Panc1 (cell line): ENCODE data around the gene THRB. TPM values are rescaled to one million over a fixed set of nuclear protein-coding genes. Genes with fewer than 3 reads are reported as not detected.

Experiments
- ATAC-seq: fragments of 200-7000 bp; cut with Tn5 transposase; 2 replicates; pipeline ENCODE4 v1.9.1; 2020; ENCODE audit warnings: mild to moderate bottlenecking, moderate library complexity
- BruUV-seq: library from RNA; stranded (reverse); fragments of 400-500 nt; replicated peaks from 2 replicates; lab custom pipeline; 2021; lab: Mats Ljungman, UMichigan
- CTCF ChIA-PET: fragments of 300-600 bp; sonication (Branson Sonifier 250); formaldehyde crosslinking; loops from one replicate; lab custom pipeline; 2022; ENCODE audit warnings: antibody characterized with exemption; lab: Charles Lee
- POLR2A ChIA-PET: fragments of 300-600 bp; sonication (Branson Sonifier 250); formaldehyde crosslinking; loops from one replicate; lab custom pipeline; 2022; ENCODE audit warnings: antibody characterized with exemption; lab: Charles Lee
- DNase-seq: peaks from one replicate; pipeline ENCODE4 v3.0.0-alpha.2; 2010; ENCODE audit warnings: low read depth, low spot score
- H3K27ac ChIP-seq: 2 replicates; pipeline ENCODE4 v1.5.1; 2011; ENCODE audit warnings: mild to moderate bottlenecking, low read length, inconsistent platforms
- H3K27me3 ChIP-seq: fragments of 200-500 bp; sonication (Bioruptor generic); 2 replicates; pipeline ENCODE4 v1.6.0; 2014; ENCODE audit warnings: low read length, inconsistent platforms; ENCODE audit not compliant: control insufficient read depth, insufficient read depth
- H3K36me3 ChIP-seq: fragments of 200-500 bp; sonication (Bioruptor generic); 2 replicates; pipeline ENCODE4 v1.5.1; 2014; ENCODE audit warnings: inconsistent platforms, mild to moderate bottlenecking, low read length, moderate library complexity; ENCODE audit not compliant: control insufficient read depth, insufficient read depth
- H3K4me1 ChIP-seq: 2 replicates; pipeline ENCODE4 v1.5.1; 2011; ENCODE audit warnings: inconsistent platforms, mild to moderate bottlenecking, low read length, moderate library complexity; ENCODE audit not compliant: control insufficient read depth, insufficient read depth
- H3K4me3 ChIP-seq, 2 experiments: 2 replicates each; pipeline ENCODE4 v1.5.1; 2011 to 2012; ENCODE audit warnings: low read depth in 2 of 2, low read length in 2 of 2, mild to moderate bottlenecking in 2 of 2, inconsistent platforms in 1 of 2, moderate library complexity in 1 of 2
- H3K9me3 ChIP-seq: fragments of 200-500 bp; sonication (Bioruptor generic); 2 replicates; pipeline ENCODE4 v1.5.1; 2014; ENCODE audit warnings: low read depth, mild to moderate bottlenecking, inconsistent platforms, low read length, moderate library complexity; ENCODE audit not compliant: control insufficient read depth, insufficient read depth
- POLR2AphosphoS5 ChIP-seq: IDR thresholded peaks from 2 replicates; pipeline ENCODE4 v1.6.1; 2012; ENCODE audit warnings: mild to moderate bottlenecking, low read depth, low read length, moderate library complexity
- SIN3A ChIP-seq: IDR thresholded peaks from 2 replicates; pipeline ENCODE4 v1.6.1; 2012; ENCODE audit warnings: low read depth, mild to moderate bottlenecking, low read length, moderate library complexity, borderline replicate concordance; ENCODE audit not compliant: insufficient read depth
- TCF7L2 ChIP-seq: IDR thresholded peaks from 2 replicates; pipeline ENCODE4 v1.6.1; 2011; ENCODE audit warnings: mild to moderate bottlenecking, low read depth, low read length, inconsistent platforms
- in situ Hi-C: cut with HindIII; loops from 2 replicates; pipeline ENCODE4 v1.10.0; 2016; ENCODE audit warnings: low sequenced_read_pairs, low pct_unique_long_range_greater_than_20kb
- intact Hi-C: fragments of 100-400 bp; cut with micrococcal nuclease; formaldehyde crosslinking; loops from one replicate; pipeline ENCODE4 v1.10.0; 2022; ENCODE audit not compliant: unreplicated experiment
- total RNA-seq: library from RNA; stranded (reverse); gene quantifications from one replicate; pipeline ENCODE4 v1.2.1, GENCODE V29; 2021; ENCODE audit not compliant: unreplicated experiment
- TF ChIP-seq, protein P1 (sequence below): fragments of 450-650 bp; IDR thresholded peaks from 2 replicates; pipeline ENCODE4 v1.5.1; 2017; ENCODE audit warnings: mild to moderate bottlenecking
- TF ChIP-seq, protein P2 (sequence below), 2 experiments: IDR thresholded peaks; 2 replicates each; pipeline ENCODE4 v1.6.1; 2011 to 2012; ENCODE audit warnings: low read depth in 2 of 2, control low read depth in 1 of 2, low read length in 1 of 2, mild to moderate bottlenecking in 1 of 2, moderate library complexity in 1 of 2; ENCODE audit not compliant: insufficient read depth in 1 of 2

The THRB gene
- total RNA-seq, 1 experiment from 2014 or later, result 3.9 TPM

DNA sequence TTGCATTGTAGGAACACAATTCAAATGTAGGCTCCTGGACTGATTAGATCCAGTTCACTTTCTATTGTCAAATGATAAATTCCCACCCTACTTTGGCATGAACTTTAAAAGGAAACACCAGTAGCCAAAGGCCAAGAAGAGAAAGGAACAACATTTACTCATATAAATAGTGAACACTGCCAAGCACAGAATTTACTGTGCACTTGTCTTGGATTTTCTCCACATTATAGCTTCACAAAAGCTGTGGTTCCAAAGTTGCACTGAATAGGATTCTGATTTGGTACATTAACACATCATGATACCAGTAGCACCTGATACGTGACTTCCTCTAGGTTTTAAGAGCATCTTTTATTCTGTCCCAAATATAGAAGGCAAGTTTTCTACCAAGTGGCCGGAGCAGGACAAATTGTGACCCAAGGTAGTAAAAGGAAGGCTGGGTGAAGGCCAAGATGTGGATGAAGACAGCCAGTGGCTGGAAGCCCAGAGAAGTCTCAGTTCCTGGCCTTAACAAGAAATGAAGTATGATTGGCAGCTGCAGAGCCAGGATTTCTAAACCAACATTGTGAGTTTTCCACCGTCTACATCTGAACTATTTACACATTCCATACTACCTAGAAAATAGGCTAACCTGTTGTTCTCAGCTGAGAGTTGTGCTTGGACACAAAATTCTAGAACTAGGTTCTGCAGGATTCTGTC is 206.7 kb downstream of the THRB start:
- in situ Hi-C loops (no loop called here), intact Hi-C loops (no loop called here)
- DNase-seq, result no peak
- ChIA-PET CTCF (interaction anchor here (0.6 kb wide), 1 partner anchor 566 kb away, joined by 9 read pairs; no protein-coding TSS in a partner anchor), POLR2A (no interaction called here)
- Histone ChIP-seq H3K4me3 (no peak overlapping the region), H3K36me3 (no peaks in the 10 kb centered on the region), H3K27me3 (no peaks in the 10 kb centered on the region), H3K9me3 (no peaks in the 10 kb centered on the region), H3K4me1 (no peaks in the 10 kb centered on the region), H3K27ac (no peak overlapping the region)
- no TSS peak for BruUV-seq
- no peak for ATAC-seq
- TF ChIP-seq SIN3A (no peak), TCF7L2 (no peak), POLR2AphosphoS5 (no peak)
- TF ChIP-seq, protein P1, sequence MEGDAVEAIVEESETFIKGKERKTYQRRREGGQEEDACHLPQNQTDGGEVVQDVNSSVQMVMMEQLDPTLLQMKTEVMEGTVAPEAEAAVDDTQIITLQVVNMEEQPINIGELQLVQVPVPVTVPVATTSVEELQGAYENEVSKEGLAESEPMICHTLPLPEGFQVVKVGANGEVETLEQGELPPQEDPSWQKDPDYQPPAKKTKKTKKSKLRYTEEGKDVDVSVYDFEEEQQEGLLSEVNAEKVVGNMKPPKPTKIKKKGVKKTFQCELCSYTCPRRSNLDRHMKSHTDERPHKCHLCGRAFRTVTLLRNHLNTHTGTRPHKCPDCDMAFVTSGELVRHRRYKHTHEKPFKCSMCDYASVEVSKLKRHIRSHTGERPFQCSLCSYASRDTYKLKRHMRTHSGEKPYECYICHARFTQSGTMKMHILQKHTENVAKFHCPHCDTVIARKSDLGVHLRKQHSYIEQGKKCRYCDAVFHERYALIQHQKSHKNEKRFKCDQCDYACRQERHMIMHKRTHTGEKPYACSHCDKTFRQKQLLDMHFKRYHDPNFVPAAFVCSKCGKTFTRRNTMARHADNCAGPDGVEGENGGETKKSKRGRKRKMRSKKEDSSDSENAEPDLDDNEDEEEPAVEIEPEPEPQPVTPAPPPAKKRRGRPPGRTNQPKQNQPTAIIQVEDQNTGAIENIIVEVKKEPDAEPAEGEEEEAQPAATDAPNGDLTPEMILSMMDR, result no peak
- TF ChIP-seq, protein P2, sequence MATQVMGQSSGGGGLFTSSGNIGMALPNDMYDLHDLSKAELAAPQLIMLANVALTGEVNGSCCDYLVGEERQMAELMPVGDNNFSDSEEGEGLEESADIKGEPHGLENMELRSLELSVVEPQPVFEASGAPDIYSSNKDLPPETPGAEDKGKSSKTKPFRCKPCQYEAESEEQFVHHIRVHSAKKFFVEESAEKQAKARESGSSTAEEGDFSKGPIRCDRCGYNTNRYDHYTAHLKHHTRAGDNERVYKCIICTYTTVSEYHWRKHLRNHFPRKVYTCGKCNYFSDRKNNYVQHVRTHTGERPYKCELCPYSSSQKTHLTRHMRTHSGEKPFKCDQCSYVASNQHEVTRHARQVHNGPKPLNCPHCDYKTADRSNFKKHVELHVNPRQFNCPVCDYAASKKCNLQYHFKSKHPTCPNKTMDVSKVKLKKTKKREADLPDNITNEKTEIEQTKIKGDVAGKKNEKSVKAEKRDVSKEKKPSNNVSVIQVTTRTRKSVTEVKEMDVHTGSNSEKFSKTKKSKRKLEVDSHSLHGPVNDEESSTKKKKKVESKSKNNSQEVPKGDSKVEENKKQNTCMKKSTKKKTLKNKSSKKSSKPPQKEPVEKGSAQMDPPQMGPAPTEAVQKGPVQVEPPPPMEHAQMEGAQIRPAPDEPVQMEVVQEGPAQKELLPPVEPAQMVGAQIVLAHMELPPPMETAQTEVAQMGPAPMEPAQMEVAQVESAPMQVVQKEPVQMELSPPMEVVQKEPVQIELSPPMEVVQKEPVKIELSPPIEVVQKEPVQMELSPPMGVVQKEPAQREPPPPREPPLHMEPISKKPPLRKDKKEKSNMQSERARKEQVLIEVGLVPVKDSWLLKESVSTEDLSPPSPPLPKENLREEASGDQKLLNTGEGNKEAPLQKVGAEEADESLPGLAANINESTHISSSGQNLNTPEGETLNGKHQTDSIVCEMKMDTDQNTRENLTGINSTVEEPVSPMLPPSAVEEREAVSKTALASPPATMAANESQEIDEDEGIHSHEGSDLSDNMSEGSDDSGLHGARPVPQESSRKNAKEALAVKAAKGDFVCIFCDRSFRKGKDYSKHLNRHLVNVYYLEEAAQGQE (IDR thresholded peaks at IDR 0.05; ENCODE audit: insufficient read depth in 1 of 2, low read depth in 2 of 2, low read length in 1 of 2), result no peak

DNA sequence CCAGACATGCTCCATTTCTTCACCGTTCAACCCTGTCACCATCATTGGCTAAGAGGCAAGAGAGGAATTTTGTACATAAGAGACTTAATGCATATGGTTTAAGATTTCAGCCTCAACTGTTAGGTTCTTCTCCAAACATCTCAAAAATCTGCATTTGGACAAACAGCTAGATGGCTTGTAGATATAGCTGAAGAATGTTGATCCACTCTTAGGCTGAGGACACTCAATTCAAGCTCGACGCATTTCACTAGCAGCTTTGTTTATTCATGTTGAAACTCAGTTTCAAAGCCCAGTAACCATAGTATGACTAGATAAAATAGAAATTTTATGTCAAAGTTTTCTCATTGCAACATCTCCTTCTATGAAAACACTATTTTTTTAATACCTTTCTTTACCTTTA is 208.2 kb downstream of the THRB start:
- H3K9me3 ChIP-seq, result no peaks in the 10 kb centered on the region
- POLR2A ChIA-PET, result no interaction called here

More for the DNA sequence above, 208.2 kb downstream of the THRB start:
- no peak overlapping the region for H3K4me3 ChIP-seq
- CTCF ChIA-PET, result no interaction called here
- no peak for DNase-seq
- no TSS peak for BruUV-seq
- intact Hi-C loops (no loop called here), in situ Hi-C loops (no loop called here)
- TF ChIP-seq, protein P1, result no peak
- TF ChIP-seq SIN3A (no peak), TCF7L2 (no peak), POLR2AphosphoS5 (no peak)
- TF ChIP-seq, protein P2 (IDR thresholded peaks at IDR 0.05; ENCODE audit: insufficient read depth in 1 of 2, low read depth in 2 of 2, low read length in 1 of 2), result no peak
- no peak for ATAC-seq
- H3K36me3 ChIP-seq, result no peaks in the 10 kb centered on the region
- no peaks in the 10 kb centered on the region for H3K4me1 ChIP-seq
- no peaks in the 10 kb centered on the region for H3K27me3 ChIP-seq
- no peak overlapping the region for H3K27ac ChIP-seq
